Thoracic aorta (tissue), 2 donors: ENCODE data around the gene SLC4A11. TPM values are rescaled to one million over a fixed set of nuclear protein-coding genes. Genes with fewer than 3 reads are reported as not detected.

Experiments
- ATAC-seq: fragments of 150-250 bp; one replicate; pipeline ENCODE4 v1.8.0; 2017; ENCODE audit warnings: low read depth; ENCODE audit not compliant: insufficient number of reproducible peaks, low FRiP score
- DNase-seq: peaks from one replicate; pipeline ENCODE4 v3.0.0-alpha.2; 2020; ENCODE audit warnings: low spot score
- H3K27ac ChIP-seq, 2 donors: fragments of 200-600 bp; sonication (generic); 1 replicate in 1 of 2; 2 replicates in 1 of 2; pipeline ENCODE4 v1.5.1; 2016; ENCODE audit warnings: mild to moderate bottlenecking in 2 of 2, moderate library complexity in 2 of 2
- H3K27me3 ChIP-seq: fragments of 200-600 bp; sonication (generic); replicated peaks from 2 replicates; pipeline ENCODE4 v1.6.0; 2016; ENCODE audit warnings: mild to moderate bottlenecking; ENCODE audit not compliant: insufficient read depth
- H3K36me3 ChIP-seq: fragments of 200-600 bp; sonication (generic); one replicate; pipeline ENCODE4 v1.5.1; 2016
- H3K4me1 ChIP-seq, 2 donors: fragments of 200-600 bp; sonication (generic); 1 replicate in 1 of 2; 2 replicates in 1 of 2; pipeline versions ENCODE4 v1.5.1 to v1.6.0; 2016; ENCODE audit warnings: low read depth in 2 of 2, mild to moderate bottlenecking in 1 of 2; ENCODE audit not compliant: control insufficient read depth in 1 of 2
- H3K4me3 ChIP-seq: fragments of 200-600 bp; sonication (generic); 2 replicates; pipeline ENCODE4 v1.5.1; 2016; ENCODE audit warnings: mild to moderate bottlenecking
- H3K9me3 ChIP-seq: fragments of 200-600 bp; sonication (generic); 2 replicates; pipeline ENCODE4 v1.5.1; 2016
- total RNA-seq, 2 donors: library from RNA; depleted of rRNA; stranded (reverse); fragments of >200 nt; gene quantifications; one replicate each; pipeline versions ENCODE4 v1.1.0 to v1.2.3, GENCODE V29; 2016
- TF ChIP-seq, protein P1 (sequence below): fragments of 200-600 bp; sonication (generic); IDR thresholded peaks from one replicate; pipeline ENCODE4 v1.5.1; 2019; ENCODE audit warnings: antibody characterized with exemption

SLC4A11 gene
- total RNA-seq, 2 donors from 2014 or later = 0.27 TPM; not detected in 1

DNA sequence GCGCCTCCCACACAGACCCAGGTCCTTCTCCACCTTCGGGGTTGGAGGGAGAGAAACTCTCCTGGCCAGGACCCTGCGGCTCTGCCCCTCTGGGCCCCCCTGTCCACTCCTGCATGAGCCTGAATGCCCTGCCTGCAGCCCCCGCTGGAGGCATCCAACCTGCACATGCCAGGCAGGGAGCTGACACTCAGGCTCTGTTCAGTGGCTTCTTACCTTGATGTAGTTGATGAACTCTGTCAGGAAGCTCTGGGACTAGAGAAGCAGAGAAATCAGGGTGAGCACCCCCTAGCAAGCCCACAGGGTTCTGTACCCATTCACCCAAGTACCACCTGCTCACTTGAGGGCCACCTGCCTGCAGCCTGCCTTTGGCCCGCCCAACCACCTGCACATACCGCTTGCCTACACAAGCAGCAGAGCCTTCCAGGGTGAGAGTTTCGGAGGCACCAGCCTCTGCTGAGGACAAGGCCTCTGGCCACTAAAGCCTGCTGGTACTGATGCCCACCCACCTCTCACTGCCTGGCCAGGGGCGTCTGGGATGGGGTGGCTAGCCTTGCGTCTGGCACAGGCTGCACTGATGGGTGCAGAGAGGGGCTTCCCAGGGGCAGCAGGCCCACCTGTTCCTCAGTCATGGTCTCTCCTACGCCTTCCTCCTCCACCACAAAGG, 44.2 kb downstream of the SLC4A11 start:
- H3K36me3 ChIP-seq = peaks cover 78% of the 10 kb centered on the region
- ATAC-seq = no peak
- no peak for DNase-seq
- TF ChIP-seq, protein P1, sequence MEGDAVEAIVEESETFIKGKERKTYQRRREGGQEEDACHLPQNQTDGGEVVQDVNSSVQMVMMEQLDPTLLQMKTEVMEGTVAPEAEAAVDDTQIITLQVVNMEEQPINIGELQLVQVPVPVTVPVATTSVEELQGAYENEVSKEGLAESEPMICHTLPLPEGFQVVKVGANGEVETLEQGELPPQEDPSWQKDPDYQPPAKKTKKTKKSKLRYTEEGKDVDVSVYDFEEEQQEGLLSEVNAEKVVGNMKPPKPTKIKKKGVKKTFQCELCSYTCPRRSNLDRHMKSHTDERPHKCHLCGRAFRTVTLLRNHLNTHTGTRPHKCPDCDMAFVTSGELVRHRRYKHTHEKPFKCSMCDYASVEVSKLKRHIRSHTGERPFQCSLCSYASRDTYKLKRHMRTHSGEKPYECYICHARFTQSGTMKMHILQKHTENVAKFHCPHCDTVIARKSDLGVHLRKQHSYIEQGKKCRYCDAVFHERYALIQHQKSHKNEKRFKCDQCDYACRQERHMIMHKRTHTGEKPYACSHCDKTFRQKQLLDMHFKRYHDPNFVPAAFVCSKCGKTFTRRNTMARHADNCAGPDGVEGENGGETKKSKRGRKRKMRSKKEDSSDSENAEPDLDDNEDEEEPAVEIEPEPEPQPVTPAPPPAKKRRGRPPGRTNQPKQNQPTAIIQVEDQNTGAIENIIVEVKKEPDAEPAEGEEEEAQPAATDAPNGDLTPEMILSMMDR = no peak
- H3K4me3 ChIP-seq = no peak overlapping the region
- no peaks in the 10 kb centered on the region for H3K9me3 ChIP-seq
- H3K27me3 ChIP-seq = no peaks in the 10 kb centered on the region
- H3K27ac ChIP-seq = no peak overlapping the region
- no peaks in the 10 kb centered on the region for H3K4me1 ChIP-seq

DNA sequence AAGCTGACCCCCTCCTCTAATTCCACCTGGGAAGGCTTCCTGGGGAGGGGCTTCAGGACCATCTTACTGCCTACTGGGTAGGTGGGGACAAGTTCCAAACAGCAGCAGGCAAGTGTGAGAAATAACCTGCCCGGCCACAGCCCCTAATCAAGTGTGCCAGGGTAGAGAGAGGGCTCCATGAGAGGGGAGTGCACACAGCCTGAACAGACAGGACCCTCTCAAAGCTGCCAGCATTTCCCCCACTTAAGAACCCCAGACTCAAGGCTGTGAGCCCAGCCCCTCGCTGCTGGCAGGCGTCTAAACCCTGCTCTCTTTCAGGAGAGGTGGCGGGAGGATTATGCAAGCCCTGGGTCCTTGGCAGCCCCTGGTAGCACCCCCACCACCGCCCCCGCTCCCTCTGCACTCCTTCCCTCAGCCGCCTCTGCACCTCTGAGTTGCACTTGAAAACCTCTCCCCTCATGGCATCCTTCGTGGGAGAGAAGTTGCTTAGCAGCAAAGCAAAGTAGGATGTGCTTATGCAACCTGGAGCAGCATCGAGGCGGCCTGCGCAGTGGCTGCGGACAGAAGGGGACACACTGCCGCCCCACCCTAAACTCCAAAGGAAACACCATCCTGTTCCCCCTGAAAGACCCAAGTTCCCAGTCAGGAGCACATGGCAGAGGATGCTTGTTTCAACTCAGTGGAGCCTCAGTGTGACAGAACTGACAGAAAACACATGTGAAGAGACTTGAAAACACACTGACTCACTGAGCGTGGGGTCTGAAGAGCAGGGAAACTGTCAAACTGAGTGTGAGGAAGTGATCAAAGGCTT, 45.0 kb downstream of the SLC4A11 start:
- no peaks in the 10 kb centered on the region for H3K4me1 ChIP-seq
- peaks cover 75% of the 10 kb centered on the region for H3K36me3 ChIP-seq
- DNase-seq = no peak
- TF ChIP-seq, protein P1 = no peak
- no peak overlapping the region for H3K4me3 ChIP-seq
- no peaks in the 10 kb centered on the region for H3K27me3 ChIP-seq
- H3K9me3 ChIP-seq = no peaks in the 10 kb centered on the region
- no peak for ATAC-seq
- no peak overlapping the region for H3K27ac ChIP-seq

DNA sequence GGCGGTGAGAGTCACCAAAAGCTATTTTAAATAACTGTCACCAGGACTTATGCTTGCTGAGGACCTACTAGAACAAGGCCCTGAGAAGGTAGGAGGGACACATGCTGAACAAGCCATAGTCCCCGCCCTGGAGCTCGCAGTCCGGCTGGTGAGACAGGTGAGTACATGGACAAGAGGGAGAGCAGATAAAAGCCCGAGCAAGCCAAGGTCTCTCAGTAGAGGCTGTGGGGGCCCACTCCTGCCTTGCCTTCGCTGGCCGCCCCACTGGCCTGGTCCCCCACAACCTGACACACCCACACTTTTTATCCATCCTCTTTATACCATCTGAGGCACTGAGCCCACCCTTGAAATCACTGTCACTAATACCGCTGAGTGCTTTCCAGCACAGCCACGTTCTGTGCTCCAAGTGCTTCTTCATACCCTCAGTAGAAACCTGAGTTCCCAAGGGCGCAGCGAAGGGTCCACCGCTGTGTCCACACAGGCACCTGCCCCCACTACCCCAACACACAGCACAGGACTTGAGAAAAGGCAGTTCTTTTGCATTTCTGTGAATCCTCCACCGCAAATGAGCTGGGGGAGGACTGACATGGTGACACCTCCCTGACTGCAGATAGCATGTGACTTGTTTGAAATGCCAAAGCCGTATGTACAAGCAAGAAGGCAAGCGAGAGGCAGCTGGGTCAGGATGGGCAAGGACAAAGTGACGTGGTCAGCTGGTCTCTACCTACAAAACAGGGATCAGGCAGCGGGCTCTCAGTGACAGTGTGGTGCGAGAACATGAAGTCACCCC, 46.6 kb downstream of the SLC4A11 start:
- Histone ChIP-seq H3K27me3 (no peaks in the 10 kb centered on the region), H3K4me3 (no peak overlapping the region), H3K9me3 (no peaks in the 10 kb centered on the region), H3K27ac (no peak overlapping the region), H3K4me1 (no peaks in the 10 kb centered on the region), H3K36me3 (peaks cover 73% of the 10 kb centered on the region)
- TF ChIP-seq, protein P1 = no peak
- DNase-seq = no peak
- ATAC-seq = no peak

DNA sequence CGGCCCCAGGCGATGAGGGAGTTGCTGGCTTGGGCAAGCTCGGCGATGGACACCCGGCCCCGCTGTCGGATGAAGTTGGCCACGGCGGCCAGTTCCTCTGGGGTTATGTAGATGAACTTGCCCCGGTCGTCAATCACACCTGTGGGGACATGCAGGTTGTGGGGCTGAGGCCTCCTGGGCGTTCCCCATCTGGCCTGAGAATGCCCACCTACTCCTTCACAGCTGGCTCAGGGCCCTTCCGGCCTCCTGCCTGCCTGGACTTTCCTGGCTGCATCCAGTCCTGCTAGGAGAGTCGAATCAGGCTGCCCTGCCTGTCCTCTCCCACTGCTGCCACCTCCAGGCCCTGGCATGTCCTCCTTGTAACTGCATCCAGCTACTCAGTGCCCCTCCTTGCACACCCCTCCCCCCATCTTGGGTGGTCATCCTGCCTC, 48.3 kb downstream of the SLC4A11 start:
- Histone ChIP-seq H3K9me3 (no peaks in the 10 kb centered on the region), H3K4me1 (no peaks in the 10 kb centered on the region), H3K27ac (no peak overlapping the region), H3K27me3 (no peaks in the 10 kb centered on the region), H3K4me3 (no peak overlapping the region), H3K36me3 (peaks cover 64% of the 10 kb centered on the region)
- ATAC-seq (no peak), DNase-seq (no peak)
- TF ChIP-seq, protein P1 = no peak

DNA sequence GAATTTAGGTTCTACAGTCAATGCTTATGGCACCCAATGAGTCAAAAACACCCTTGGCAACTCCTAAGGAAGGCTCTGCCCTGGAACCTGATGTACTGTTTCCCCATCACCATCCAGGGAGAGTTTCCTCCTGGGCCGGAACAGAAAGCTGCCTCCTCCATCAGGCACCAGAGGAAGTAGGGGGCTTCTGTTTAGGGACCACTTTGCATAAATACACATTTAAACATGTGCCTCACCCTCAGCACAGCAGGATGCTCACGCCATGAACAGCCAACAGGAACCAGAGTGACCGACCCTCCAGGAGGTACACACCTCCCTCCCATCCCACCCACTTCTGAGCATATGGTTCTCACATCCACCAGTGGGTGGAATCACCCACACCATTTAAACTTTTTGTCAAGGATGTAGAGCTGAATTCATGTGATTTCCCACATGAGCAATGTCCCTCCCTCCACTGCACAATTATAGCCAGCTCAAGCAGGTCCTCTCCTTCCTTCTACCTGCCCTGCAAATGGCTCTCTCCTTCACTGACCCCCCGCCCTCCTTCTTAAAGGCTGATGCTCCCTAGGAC, 49.3 kb downstream of the SLC4A11 start:
- Histone ChIP-seq H3K27ac (no peak overlapping the region), H3K36me3 (peaks cover 53% of the 10 kb centered on the region), H3K9me3 (no peaks in the 10 kb centered on the region), H3K27me3 (no peaks in the 10 kb centered on the region), H3K4me1 (no peaks in the 10 kb centered on the region), H3K4me3 (no peak overlapping the region)
- TF ChIP-seq, protein P1 = no peak
- ATAC-seq (no peak), DNase-seq (no peak)
